Bronchial epithelial cell (primary cell): ENCODE measurements around the gene POLR2L. TPM values are rescaled to one million over a fixed set of nuclear protein-coding genes. Genes with fewer than 3 reads are reported as not detected.

ENCODE experiments used
- DNase-seq: peaks from one replicate; pipeline ENCODE4 v3.0.0-alpha.2; 2010; ENCODE audit warnings: low read depth
- FAIRE-seq: peaks from 2 replicates; lab custom pipeline; 2011; peaks lifted over from hg19 to GRCh38; lab: Jason Lieb, UNC
- H3K27me3 ChIP-seq: 2 replicates; pipeline ENCODE4 v1.5.1; 2011; ENCODE audit warnings: low read length; ENCODE audit not compliant: control insufficient read depth, insufficient read depth
- H3K36me3 ChIP-seq: 2 replicates; pipeline ENCODE4 v1.5.1; 2011; ENCODE audit warnings: low read length; ENCODE audit not compliant: control insufficient read depth, insufficient read depth
- H3K4me3 ChIP-seq: 2 replicates; pipeline ENCODE4 v1.5.1; 2011; ENCODE audit warnings: mild to moderate bottlenecking, low read depth, low read length, control low read depth
- CTCF ChIP-seq: IDR thresholded peaks from 2 replicates; pipeline ENCODE4 v1.5.1; 2011; ENCODE audit warnings: mild to moderate bottlenecking, moderate library complexity, low read length, control low read depth, inconsistent platforms; ENCODE audit not compliant: insufficient read depth, severe bottlenecking
- total RNA-seq: library from RNA; depleted of rRNA; stranded (reverse); fragments of >200 nt; gene quantifications from 2 replicates; pipeline ENCODE4 v1.2.1, GENCODE V29; 2014

The POLR2L gene
- total RNA-seq: 8.7 and 51.6 TPM in 2 replicates

- DNase-seq (peak; percentile 64), FAIRE-seq (no peak)
- Histone ChIP-seq H3K36me3 (peaks cover 25% of the 10 kb centered on the region), H3K4me3 (peak within 1 kb of the TSS; percentile 52), H3K27me3 (no peaks in the 10 kb centered on the region)
- TF ChIP-seq CTCF: no peak
These were observed at the start of gene POLR2L, which contains the start of gene TSPAN4 for GRCh38 chr11:842370-843002. TSS of gene POLR2L (minus strand) at chr11:842529. CDS start at chr11:842508, 21 bp downstream. TSS of gene TSPAN4 (plus strand) at chr11:842852. CDS start at chr11:850305, 7,453 bp downstream.

DNA sequence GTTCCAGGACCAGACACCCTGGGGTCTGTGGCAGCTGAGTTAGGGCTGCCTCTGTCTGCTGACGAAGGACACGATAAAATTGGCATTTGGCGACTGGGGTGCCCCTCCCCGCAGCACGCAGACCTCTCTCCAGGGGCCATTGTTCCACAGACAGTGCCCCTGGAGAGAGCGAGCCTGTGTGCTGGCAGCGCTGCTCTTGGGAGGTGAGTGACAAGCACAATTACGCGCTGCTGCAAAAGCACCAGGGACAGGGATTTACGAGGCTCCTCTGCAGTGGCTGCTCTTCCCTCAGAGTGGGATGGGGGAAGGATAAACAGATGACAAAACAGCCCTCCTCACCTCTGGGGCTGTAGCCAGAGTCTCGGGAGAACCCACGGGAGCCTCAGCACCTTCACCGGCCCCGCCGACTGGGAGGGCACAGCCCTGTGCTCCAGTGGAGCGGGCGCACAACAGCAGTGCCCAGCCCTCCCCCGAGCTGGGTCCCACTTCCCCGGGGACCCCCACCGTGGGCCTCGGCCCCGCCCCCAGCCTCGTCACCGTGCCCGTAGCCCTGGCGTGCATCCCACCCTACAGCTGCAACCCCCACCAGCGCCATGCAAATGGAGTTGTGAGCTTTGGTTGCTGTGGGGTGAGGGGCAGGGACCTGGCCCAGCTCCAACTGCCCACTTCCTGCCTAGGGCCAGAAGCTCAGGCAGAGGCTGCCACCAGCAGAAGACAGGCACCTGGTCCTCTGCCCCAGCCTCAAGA lies 48.6 kb upstream of the POLR2L start:
- no peak for DNase-seq
- TF ChIP-seq CTCF: no peak
- Histone ChIP-seq H3K27me3 (no peaks in the 10 kb centered on the region), H3K36me3 (peaks cover 15% of the 10 kb centered on the region), H3K4me3 (no peak overlapping the region)
- FAIRE-seq: no peak

GRCh38 chr11:889687-890475 lies 47.6 kb upstream of the POLR2L start:
- Histone ChIP-seq H3K27me3 (no peaks in the 10 kb centered on the region), H3K4me3 (no peak overlapping the region), H3K36me3 (peaks cover 16% of the 10 kb centered on the region)
- DNase-seq (no peak), FAIRE-seq (no peak)
- no peak for TF ChIP-seq CTCF

DNA sequence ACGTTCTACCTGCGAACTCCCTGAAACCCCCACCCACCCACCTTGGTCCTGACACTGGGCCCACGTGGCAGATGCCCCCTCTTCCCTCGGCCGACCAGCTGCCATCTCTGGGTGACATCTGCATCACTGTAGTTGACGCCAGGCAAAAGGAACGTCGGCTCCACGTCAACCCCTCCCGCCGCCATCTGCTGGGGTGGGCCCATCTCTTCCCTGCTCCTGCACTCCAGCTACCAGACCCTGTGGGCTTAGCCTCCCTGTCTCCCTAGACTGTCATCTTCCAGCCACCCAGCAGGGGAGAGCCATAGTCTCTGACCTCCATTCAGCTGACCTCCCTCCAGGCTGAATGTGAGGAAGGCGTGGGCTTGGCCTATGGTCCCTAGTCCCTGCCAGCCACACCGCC lies 46.9 kb upstream of the POLR2L start:
- no peak for FAIRE-seq
- peaks cover 16% of the 10 kb centered on the region for H3K36me3 ChIP-seq

More for the DNA sequence above, 46.9 kb upstream of the POLR2L start:
- Histone ChIP-seq H3K4me3 (no peak overlapping the region), H3K27me3 (no peaks in the 10 kb centered on the region)
- no peak for DNase-seq
- no peak for TF ChIP-seq CTCF
